Measurements from ENCODE around the gene KCNC4.

- TF ChIP-seq, protein P1, sequence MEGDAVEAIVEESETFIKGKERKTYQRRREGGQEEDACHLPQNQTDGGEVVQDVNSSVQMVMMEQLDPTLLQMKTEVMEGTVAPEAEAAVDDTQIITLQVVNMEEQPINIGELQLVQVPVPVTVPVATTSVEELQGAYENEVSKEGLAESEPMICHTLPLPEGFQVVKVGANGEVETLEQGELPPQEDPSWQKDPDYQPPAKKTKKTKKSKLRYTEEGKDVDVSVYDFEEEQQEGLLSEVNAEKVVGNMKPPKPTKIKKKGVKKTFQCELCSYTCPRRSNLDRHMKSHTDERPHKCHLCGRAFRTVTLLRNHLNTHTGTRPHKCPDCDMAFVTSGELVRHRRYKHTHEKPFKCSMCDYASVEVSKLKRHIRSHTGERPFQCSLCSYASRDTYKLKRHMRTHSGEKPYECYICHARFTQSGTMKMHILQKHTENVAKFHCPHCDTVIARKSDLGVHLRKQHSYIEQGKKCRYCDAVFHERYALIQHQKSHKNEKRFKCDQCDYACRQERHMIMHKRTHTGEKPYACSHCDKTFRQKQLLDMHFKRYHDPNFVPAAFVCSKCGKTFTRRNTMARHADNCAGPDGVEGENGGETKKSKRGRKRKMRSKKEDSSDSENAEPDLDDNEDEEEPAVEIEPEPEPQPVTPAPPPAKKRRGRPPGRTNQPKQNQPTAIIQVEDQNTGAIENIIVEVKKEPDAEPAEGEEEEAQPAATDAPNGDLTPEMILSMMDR (conservative IDR thresholded peaks at IDR 0.05 in 1 of 2, IDR thresholded peaks at IDR 0.05 in 1 of 2; ENCODE audit: extremely low read depth in 1 of 2, insufficient read depth in 1 of 2, low read depth in 1 of 2, low read length in 2 of 2), result no peak
- TF ChIP-seq EZH2 (IDR thresholded peaks at IDR 0.05; ENCODE audit: borderline replicate concordance, low read length), result no peak
Observed at GRCh38 chr1:110223581-110223980, 13.5 kb downstream of the KCNC4 start.

Measured in mammary epithelial cell (primary cell).